ENCODE results near the gene ASPA. TPM values are rescaled to one million over a fixed set of nuclear protein-coding genes. Genes with fewer than 3 reads are reported as not detected.

Gene ASPA
- total RNA-seq, 2 experiments from 2014 or later = not detected

DNA sequence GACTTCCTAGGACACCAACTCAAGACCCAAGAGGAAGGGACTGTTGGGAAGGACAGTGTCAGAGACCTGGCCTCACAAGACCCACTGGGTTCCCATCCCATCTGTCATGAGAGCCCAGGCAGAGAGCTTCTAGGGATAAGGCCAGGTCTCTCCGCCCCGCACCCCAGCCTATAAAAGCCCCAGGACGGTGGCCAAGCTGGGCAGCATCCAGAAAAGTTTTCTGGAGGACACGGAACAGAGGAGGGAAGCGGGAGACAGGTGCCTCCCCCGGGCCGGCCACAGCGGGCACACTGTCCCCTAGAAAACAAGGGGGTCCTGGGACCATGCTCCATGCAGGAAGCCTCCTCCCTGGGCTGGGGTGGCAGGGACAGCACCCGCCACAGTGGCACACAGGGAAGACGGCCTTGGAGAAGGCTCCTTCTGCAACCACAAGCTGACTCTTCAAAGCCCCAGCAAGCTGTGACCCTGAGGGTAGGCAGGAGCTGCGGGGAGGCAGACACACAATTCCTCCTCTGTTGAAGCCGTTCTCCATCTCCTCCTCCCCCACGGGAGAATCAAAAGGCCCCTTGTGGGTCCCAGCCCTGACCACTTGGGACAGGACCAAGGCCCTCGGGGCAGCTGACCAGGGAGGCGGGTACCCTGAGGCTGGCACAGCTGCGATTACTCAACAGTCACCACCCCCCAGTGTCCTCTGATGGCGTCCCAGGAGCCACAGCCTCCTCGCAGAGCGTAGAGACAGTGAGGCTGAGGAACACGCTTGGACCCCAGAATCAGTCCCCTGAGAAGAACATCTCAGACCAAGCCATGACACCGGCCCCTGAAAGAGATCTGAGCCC lies 55.7 kb downstream of the ASPA start:
- no peak for TF ChIP-seq EZH2phosphoT487 (IDR thresholded peaks at IDR 0.05; ENCODE audit: borderline replicate concordance, low read depth, low read length)
- TF ChIP-seq, protein P1, sequence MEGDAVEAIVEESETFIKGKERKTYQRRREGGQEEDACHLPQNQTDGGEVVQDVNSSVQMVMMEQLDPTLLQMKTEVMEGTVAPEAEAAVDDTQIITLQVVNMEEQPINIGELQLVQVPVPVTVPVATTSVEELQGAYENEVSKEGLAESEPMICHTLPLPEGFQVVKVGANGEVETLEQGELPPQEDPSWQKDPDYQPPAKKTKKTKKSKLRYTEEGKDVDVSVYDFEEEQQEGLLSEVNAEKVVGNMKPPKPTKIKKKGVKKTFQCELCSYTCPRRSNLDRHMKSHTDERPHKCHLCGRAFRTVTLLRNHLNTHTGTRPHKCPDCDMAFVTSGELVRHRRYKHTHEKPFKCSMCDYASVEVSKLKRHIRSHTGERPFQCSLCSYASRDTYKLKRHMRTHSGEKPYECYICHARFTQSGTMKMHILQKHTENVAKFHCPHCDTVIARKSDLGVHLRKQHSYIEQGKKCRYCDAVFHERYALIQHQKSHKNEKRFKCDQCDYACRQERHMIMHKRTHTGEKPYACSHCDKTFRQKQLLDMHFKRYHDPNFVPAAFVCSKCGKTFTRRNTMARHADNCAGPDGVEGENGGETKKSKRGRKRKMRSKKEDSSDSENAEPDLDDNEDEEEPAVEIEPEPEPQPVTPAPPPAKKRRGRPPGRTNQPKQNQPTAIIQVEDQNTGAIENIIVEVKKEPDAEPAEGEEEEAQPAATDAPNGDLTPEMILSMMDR (conservative IDR thresholded peaks at IDR 0.05; ENCODE audit: low read length) = no peak
- H3K36me3 ChIP-seq (ENCODE audit: insufficient read depth, low read length) = no peaks in the 10 kb centered on the region
- ChIA-PET POLR2A (no interaction called here), CTCF (ENCODE audit: unreplicated experiment) (no interaction called here)
- BruUV-seq (replicated peaks) = no TSS peak
- H3K4me3 ChIP-seq (ENCODE audit: low read depth, low read length, poor library complexity, severe bottlenecking) = no peak overlapping the region
- H3K4me2 ChIP-seq (ENCODE audit: low read length) = no peak overlapping the region
- no peaks in the 10 kb centered on the region for H3K9me2 ChIP-seq (ENCODE audit: insufficient read depth, low read length)
- H3K9me3 ChIP-seq (ENCODE audit: low read length) = no peaks in the 10 kb centered on the region
- intact Hi-C loops (cut with micrococcal nuclease; ENCODE audit: unreplicated experiment) = no loop called here
- no peaks in the 10 kb centered on the region for H3K79me2 ChIP-seq (ENCODE audit: insufficient read depth, low read depth, low read length)
- H3K27ac ChIP-seq (ENCODE audit: low read depth, low read length, poor library complexity, severe bottlenecking) = no peak overlapping the region
- H2AFZ ChIP-seq (ENCODE audit: low read length) = no peak overlapping the region
- H4K20me1 ChIP-seq (ENCODE audit: insufficient read depth, low read length) = no peaks in the 10 kb centered on the region
- DNase-seq (ENCODE audit: low spot score) = no peak
- H3K4me1 ChIP-seq (ENCODE audit: insufficient read depth, low read length, poor library complexity, severe bottlenecking) = no peaks in the 10 kb centered on the region

DNA sequence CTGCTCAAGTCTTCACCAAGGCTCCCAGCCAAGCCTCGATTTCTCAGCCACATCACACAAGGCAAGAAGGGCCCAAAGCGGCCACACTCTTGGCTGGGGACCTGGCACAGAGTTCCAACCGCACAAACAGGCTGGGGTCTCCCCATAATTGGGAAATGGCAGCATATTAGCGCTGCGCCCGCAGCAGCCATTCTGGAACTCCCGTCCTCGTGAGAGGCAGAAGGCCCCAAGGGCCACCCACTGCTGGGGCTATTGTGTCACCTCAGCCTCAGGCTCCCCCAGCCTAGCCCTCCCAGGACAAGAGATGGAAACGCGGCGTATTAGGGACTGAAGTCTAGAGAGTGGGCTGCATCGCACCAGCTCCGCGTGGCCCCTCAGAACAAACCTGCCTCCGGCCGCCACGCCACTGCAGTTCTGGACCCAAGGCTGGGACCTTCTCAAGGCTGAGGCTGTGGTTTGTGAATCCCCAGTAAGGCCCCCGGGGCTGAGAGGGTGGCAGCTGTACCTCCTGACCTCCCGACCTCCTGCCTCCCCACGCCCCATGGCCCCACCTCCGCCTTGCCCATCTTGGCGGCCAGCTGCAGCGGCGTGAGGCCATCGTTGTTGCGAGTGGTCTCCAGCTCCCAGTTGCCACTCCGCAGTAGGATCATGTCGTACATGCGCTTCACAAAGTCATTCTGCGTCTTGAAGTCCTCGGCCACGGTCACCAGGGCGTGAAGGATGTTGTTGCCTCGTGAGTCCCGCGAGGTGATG lies 56.5 kb downstream of the ASPA start:
- no peaks in the 10 kb centered on the region for H3K9me3 ChIP-seq (ENCODE audit: low read length)
- TF ChIP-seq, protein P1 (conservative IDR thresholded peaks at IDR 0.05; ENCODE audit: low read length) = no peak
- no peak for TF ChIP-seq EZH2phosphoT487 (IDR thresholded peaks at IDR 0.05; ENCODE audit: borderline replicate concordance, low read depth, low read length)
- H3K4me3 ChIP-seq (ENCODE audit: low read depth, low read length, poor library complexity, severe bottlenecking) = no peak overlapping the region
- no peak overlapping the region for H2AFZ ChIP-seq (ENCODE audit: low read length)
- DNase-seq (ENCODE audit: low spot score) = no peak
- intact Hi-C loops (cut with micrococcal nuclease; ENCODE audit: unreplicated experiment) = no loop called here
- no peak overlapping the region for H3K27ac ChIP-seq (ENCODE audit: low read depth, low read length, poor library complexity, severe bottlenecking)
- H3K9me2 ChIP-seq (ENCODE audit: insufficient read depth, low read length) = no peaks in the 10 kb centered on the region
- ChIA-PET POLR2A (no interaction called here), CTCF (ENCODE audit: unreplicated experiment) (no interaction called here)
- H4K20me1 ChIP-seq (ENCODE audit: insufficient read depth, low read length) = no peaks in the 10 kb centered on the region
- H3K79me2 ChIP-seq (ENCODE audit: insufficient read depth, low read depth, low read length) = no peaks in the 10 kb centered on the region
- no peak overlapping the region for H3K4me2 ChIP-seq (ENCODE audit: low read length)
- H3K36me3 ChIP-seq (ENCODE audit: insufficient read depth, low read length) = no peaks in the 10 kb centered on the region
- BruUV-seq (replicated peaks) = no TSS peak
- no peaks in the 10 kb centered on the region for H3K4me1 ChIP-seq (ENCODE audit: insufficient read depth, low read length, poor library complexity, severe bottlenecking)

DNA sequence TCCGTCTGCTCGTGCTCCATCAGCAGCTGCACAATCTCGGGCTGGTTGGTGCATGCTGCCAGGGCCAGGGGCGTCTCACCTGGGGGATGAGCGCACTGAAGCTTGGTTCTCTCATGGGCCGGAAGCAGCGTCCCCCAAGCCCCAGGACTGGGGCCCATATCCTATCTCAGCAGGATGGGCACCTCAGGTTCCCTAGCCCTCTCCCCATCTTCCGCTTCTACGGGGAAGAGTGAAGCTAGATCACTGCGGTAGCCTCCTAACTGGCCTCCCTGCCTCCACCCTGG lies 57.0 kb downstream of the ASPA start:
- intact Hi-C loops (cut with micrococcal nuclease; ENCODE audit: unreplicated experiment) = no loop called here
- ChIA-PET CTCF (ENCODE audit: unreplicated experiment) (no interaction called here), POLR2A (no interaction called here)
- Histone ChIP-seq H3K27ac (ENCODE audit: low read depth, low read length, poor library complexity, severe bottlenecking) (no peak overlapping the region), H3K9me3 (ENCODE audit: low read length) (no peaks in the 10 kb centered on the region), H3K4me2 (ENCODE audit: low read length) (no peak overlapping the region), H2AFZ (ENCODE audit: low read length) (no peak overlapping the region), H3K4me3 (ENCODE audit: low read depth, low read length, poor library complexity, severe bottlenecking) (no peak overlapping the region), H3K79me2 (ENCODE audit: insufficient read depth, low read depth, low read length) (no peaks in the 10 kb centered on the region), H3K4me1 (ENCODE audit: insufficient read depth, low read length, poor library complexity, severe bottlenecking) (no peaks in the 10 kb centered on the region), H3K9me2 (ENCODE audit: insufficient read depth, low read length) (no peaks in the 10 kb centered on the region), H4K20me1 (ENCODE audit: insufficient read depth, low read length) (no peaks in the 10 kb centered on the region), H3K36me3 (ENCODE audit: insufficient read depth, low read length) (no peaks in the 10 kb centered on the region)
- DNase-seq (ENCODE audit: low spot score) = no peak
- TF ChIP-seq, protein P1 (conservative IDR thresholded peaks at IDR 0.05; ENCODE audit: low read length) = no peak
- TF ChIP-seq EZH2phosphoT487 (IDR thresholded peaks at IDR 0.05; ENCODE audit: borderline replicate concordance, low read depth, low read length) = no peak
- no TSS peak for BruUV-seq (replicated peaks)
